Thyroid gland (tissue), 4 donors: ENCODE results near the gene SOSTDC1. TPM values are rescaled to one million over a fixed set of nuclear protein-coding genes. Genes with fewer than 3 reads are reported as not detected.
A peak's percentile ranks its signal among the peaks of the same experiment; 100 is the strongest.

Experiments used
- DNase-seq, 2 donors: peaks; one replicate each; pipeline ENCODE4 v3.0.0-alpha.2; 2019
- H3K27ac ChIP-seq, 3 donors: fragments of 200-600 bp; sonication (generic); 1 replicate in 2 of 3; 2 replicates in 1 of 3; pipeline ENCODE4 v1.5.1; 2016 to 2019; ENCODE audit warnings: mild to moderate bottlenecking in 1 of 3, moderate library complexity in 1 of 3
- H3K27me3 ChIP-seq: fragments of 200-600 bp; sonication (generic); one replicate; pipeline ENCODE4 v1.5.1; 2019
- H3K36me3 ChIP-seq, 2 donors: fragments of 200-600 bp; sonication (generic); one replicate each; pipeline ENCODE4 v1.5.1; 2016 to 2019
- H3K4me1 ChIP-seq, 2 donors: fragments of 200-600 bp; sonication (generic); one replicate each; pipeline ENCODE4 v1.5.1; 2017 to 2019
- H3K4me3 ChIP-seq, 3 donors: fragments of 200-600 bp; sonication (generic); replicated peaks in 1 of 3; 1 replicate in 2 of 3; 2 replicates in 1 of 3; pipeline ENCODE4 v1.5.1; 2016; ENCODE audit warnings: mild to moderate bottlenecking in 1 of 3
- H3K9me3 ChIP-seq: fragments of 200-600 bp; sonication (generic); one replicate; pipeline ENCODE4 v1.5.1; 2017
- CTCF ChIP-seq, 6 experiments: fragments of 200-600 bp in 3 of 6; fragments of 450-650 bp in 3 of 6; sonication (generic) in 3 of 6; IDR thresholded peaks; one replicate each; pipeline ENCODE4 v1.5.1; 2016 to 2019; ENCODE audit warnings: antibody characterized with exemption in 6 of 6, mild to moderate bottlenecking in 2 of 6, inconsistent platforms in 1 of 6, moderate library complexity in 1 of 6
- POLR2A ChIP-seq, 2 donors: fragments of 450-650 bp; IDR thresholded peaks; one replicate each; pipeline ENCODE4 v1.6.1; 2017; ENCODE audit warnings: antibody characterized with exemption in 2 of 2, mild to moderate bottlenecking in 2 of 2, moderate library complexity in 1 of 2
- WGBS, 2 donors: methylation state at CpG; one replicate each; pipeline ENCODE4 v1.1.5; 2017; 5-methylcytosine and 5-hydroxymethylcytosine counted together
- intact Hi-C: fragments of 100-400 bp; cut with DNase I; formaldehyde crosslinking; loops from one replicate; pipeline ENCODE4 v1.15.1; 2023
- small RNA-seq: library from RNA; depleted of rRNA; stranded (forward); fragments of <200 nt; gene quantifications from one replicate; pipeline ENCODE3, GENCODE V24; 2016
- total RNA-seq, 4 donors: library from RNA; depleted of rRNA; stranded (reverse); fragments of >200 nt; gene quantifications; one replicate each; pipeline ENCODE4 v1.2.3, GENCODE V29; 2016

Gene SOSTDC1
- total RNA-seq, 4 donors from 2014 or later = 1.1 to 4.6 (median 2.7) TPM; not detected in 1

GRCh38 chr7:16416289-16417282 lies 49.0 kb downstream of the SOSTDC1 start:
- Histone ChIP-seq H3K4me1 (peaks cover 6 to 14% of the 10 kb centered on the region in 2 donors), H3K4me3 (no peak overlapping the region), H3K36me3 (no peaks in the 10 kb centered on the region), H3K27ac (no peak overlapping the region), H3K9me3 (no peaks in the 10 kb centered on the region), H3K27me3 (no peaks in the 10 kb centered on the region)
- peak; percentile 38 to 56 for DNase-seq
- TF ChIP-seq CTCF (IDR thresholded peaks at IDR 0.05) (no peak), POLR2A (IDR thresholded peaks at IDR 0.05) (no peak)
- WGBS, 2 donors = 58 to 65% methylated on average over 7 of the region's 7 CpGs
- intact Hi-C loops = no loop called here

GRCh38 chr7:16412274-16413254 lies 53.0 kb downstream of the SOSTDC1 start:
- Histone ChIP-seq H3K4me1 (peaks cover 0 to 6% of the 10 kb centered on the region in 2 donors), H3K27ac (no peak overlapping the region), H3K9me3 (no peaks in the 10 kb centered on the region), H3K27me3 (no peaks in the 10 kb centered on the region), H3K36me3 (no peaks in the 10 kb centered on the region), H3K4me3 (no peak overlapping the region)
- no peak for TF ChIP-seq CTCF (IDR thresholded peaks at IDR 0.05)
- no peak for TF ChIP-seq POLR2A (IDR thresholded peaks at IDR 0.05)
- 76 to 78% methylated on average over 8 of the region's 8 CpGs for WGBS, 2 donors
- no peak for DNase-seq
- intact Hi-C loops = no loop called here

Small RNAs within 50 kb of the gene (small RNA-seq; reads per million reads assigned to genes)
- gene AC005014.3 = not detected

Other genes starting within 250 kb of the SOSTDC1 start
- 1 to 10 TPM; 1.5 to 4.0 (median 2.8) TPM for gene CRPPA, start 44.2 kb downstream of the SOSTDC1 start, total RNA-seq
- gene LRRC72, start 61.1 kb upstream of the SOSTDC1 start, total RNA-seq = not detected
- 10 to 100 TPM; 21.2 to 35.1 (median 23.9) TPM for gene ANKMY2, start 180.0 kb upstream of the SOSTDC1 start, total RNA-seq
- 10 to 100 TPM; 63.0 to 69.0 (median 66.8) TPM for gene BZW2, start 180.4 kb upstream of the SOSTDC1 start, total RNA-seq